SK-N-SH treated with all-trans-retinoic acid at 6 μM for 48 hours (cell line): ENCODE measurements around the gene KCNG3.

Experiments
- ATAC-seq: fragments of 200-7000 bp; cut with Tn5 transposase; 3 replicates; pipeline ENCODE4 v1.9.1; 2020; ENCODE audit warnings: mild to moderate bottlenecking, moderate library complexity
- ARNTL ChIP-seq: fragments of 450-650 bp; formaldehyde crosslinking; IDR thresholded peaks from 2 replicates; pipeline ENCODE4 v1.5.0; 2020; ENCODE audit warnings: low read depth, mild to moderate bottlenecking, moderate library complexity, borderline replicate concordance
- ESRRG ChIP-seq: fragments of 250-450 bp; sonication (Bioruptor Pico); IDR thresholded peaks from 2 replicates; pipeline ENCODE4 v1.6.1; 2021; ENCODE audit warnings: mild to moderate bottlenecking
- GLIS3 ChIP-seq: fragments of 250-450 bp; sonication (Bioruptor Pico); IDR thresholded peaks from 2 replicates; pipeline ENCODE4 v1.5.0; 2020; ENCODE audit warnings: mild to moderate bottlenecking, moderate library complexity
- ISL1 ChIP-seq: fragments of 250-450 bp; sonication (Bioruptor Pico); IDR thresholded peaks from 2 replicates; pipeline ENCODE4 v2.1.2; 2022; ENCODE audit warnings: mild to moderate bottlenecking, moderate library complexity
- OSR1 ChIP-seq: fragments of 250-450 bp; sonication (Bioruptor Pico); IDR thresholded peaks from 2 replicates; pipeline ENCODE4 v1.8.0; 2022; ENCODE audit warnings: moderate library complexity, mild to moderate bottlenecking, inconsistent platforms
- RARB ChIP-seq: fragments of 250-450 bp; sonication (Bioruptor Pico); IDR thresholded peaks from 2 replicates; pipeline ENCODE4 v1.8.0; 2021; ENCODE audit warnings: mild to moderate bottlenecking, moderate library complexity
- SNAI2 ChIP-seq: fragments of 250-450 bp; sonication (Bioruptor Pico); IDR thresholded peaks from 2 replicates; pipeline ENCODE4 v1.5.0; 2020; ENCODE audit warnings: mild to moderate bottlenecking, moderate library complexity
- TCF4 ChIP-seq: fragments of 250-450 bp; sonication (Bioruptor Pico); IDR thresholded peaks from 2 replicates; pipeline ENCODE4 v1.8.0; 2021; ENCODE audit warnings: mild to moderate bottlenecking, moderate library complexity, borderline replicate concordance
- TOX ChIP-seq: fragments of 250-450 bp; sonication (Bioruptor Pico); IDR thresholded peaks from 2 replicates; pipeline ENCODE4 v1.8.0; 2021; ENCODE audit warnings: mild to moderate bottlenecking, moderate library complexity, borderline replicate concordance
- ZC3H10 ChIP-seq: fragments of 250-450 bp; sonication (Bioruptor Pico); IDR thresholded peaks from 2 replicates; pipeline ENCODE4 v1.5.1; 2021; ENCODE audit warnings: mild to moderate bottlenecking, moderate library complexity
- ZFP3 ChIP-seq: fragments of 250-450 bp; sonication (Bioruptor Pico); IDR thresholded peaks from 2 replicates; pipeline ENCODE4 v1.5.0; 2020; ENCODE audit warnings: mild to moderate bottlenecking, moderate library complexity
- ZNF565 ChIP-seq: fragments of 450-650 bp; formaldehyde crosslinking; conservative IDR thresholded peaks from 2 replicates; pipeline ENCODE4 v1.5.0; 2020; ENCODE audit warnings: low read depth, mild to moderate bottlenecking, moderate library complexity
- ZNF8 ChIP-seq: fragments of 450-650 bp; formaldehyde crosslinking; IDR thresholded peaks from 2 replicates; pipeline ENCODE4 v1.5.0; 2020; ENCODE audit warnings: mild to moderate bottlenecking, moderate library complexity
- TF ChIP-seq, protein P1 (sequence below): fragments of 250-450 bp; sonication (Bioruptor Pico); IDR thresholded peaks from 2 replicates; pipeline ENCODE4 v1.5.0; 2020; ENCODE audit warnings: mild to moderate bottlenecking, moderate library complexity
- TF ChIP-seq, protein P2 (sequence below): fragments of 250-450 bp; sonication (Bioruptor Pico); IDR thresholded peaks from 2 replicates; pipeline ENCODE4 v1.8.0; 2020; ENCODE audit warnings: mild to moderate bottlenecking, moderate library complexity, borderline replicate concordance
- TF ChIP-seq, protein P3 (sequence below): fragments of 250-450 bp; sonication (Bioruptor Pico); IDR thresholded peaks from 2 replicates; pipeline ENCODE4 v1.5.1; 2020; ENCODE audit warnings: low read depth, mild to moderate bottlenecking, moderate library complexity

The KCNG3 gene

DNA sequence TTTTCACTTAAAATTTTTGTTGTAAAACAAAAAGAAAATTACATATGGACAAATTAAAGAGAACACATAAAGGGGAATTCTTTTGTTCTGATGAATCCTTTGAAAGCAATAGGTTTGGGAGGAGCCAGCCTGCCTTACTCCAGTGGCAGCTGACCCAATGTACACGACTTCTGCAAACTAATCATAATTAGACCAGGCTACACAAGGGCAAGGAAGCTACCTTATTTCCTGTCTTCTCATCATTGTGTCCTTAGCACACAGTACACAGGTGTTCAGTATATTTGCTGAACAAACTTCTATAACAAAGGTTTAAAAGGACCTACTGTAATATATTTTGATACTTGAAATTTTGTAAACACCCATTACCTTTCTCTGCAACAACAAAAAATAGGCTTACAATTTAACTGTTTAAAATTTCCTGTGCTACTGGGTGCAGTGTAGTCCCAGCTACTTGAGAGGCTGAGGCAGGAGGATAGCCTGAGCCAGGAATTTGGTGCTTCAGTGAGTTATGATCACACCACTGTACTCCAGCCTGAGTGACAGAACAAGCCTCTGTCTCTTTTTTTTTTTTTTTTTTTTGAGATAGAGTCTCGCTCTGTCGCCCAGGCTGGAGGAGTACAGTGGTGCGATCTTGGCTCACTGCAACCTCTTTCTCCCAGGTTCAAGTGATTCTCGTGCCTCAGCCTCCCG lies 18.9 kb downstream of the KCNG3 start (continued):
- TF ChIP-seq, protein P1, sequence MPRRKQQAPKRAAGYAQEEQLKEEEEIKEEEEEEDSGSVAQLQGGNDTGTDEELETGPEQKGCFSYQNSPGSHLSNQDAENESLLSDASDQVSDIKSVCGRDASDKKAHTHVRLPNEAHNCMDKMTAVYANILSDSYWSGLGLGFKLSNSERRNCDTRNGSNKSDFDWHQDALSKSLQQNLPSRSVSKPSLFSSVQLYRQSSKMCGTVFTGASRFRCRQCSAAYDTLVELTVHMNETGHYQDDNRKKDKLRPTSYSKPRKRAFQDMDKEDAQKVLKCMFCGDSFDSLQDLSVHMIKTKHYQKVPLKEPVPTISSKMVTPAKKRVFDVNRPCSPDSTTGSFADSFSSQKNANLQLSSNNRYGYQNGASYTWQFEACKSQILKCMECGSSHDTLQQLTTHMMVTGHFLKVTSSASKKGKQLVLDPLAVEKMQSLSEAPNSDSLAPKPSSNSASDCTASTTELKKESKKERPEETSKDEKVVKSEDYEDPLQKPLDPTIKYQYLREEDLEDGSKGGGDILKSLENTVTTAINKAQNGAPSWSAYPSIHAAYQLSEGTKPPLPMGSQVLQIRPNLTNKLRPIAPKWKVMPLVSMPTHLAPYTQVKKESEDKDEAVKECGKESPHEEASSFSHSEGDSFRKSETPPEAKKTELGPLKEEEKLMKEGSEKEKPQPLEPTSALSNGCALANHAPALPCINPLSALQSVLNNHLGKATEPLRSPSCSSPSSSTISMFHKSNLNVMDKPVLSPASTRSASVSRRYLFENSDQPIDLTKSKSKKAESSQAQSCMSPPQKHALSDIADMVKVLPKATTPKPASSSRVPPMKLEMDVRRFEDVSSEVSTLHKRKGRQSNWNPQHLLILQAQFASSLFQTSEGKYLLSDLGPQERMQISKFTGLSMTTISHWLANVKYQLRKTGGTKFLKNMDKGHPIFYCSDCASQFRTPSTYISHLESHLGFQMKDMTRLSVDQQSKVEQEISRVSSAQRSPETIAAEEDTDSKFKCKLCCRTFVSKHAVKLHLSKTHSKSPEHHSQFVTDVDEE = no peak
- TF ChIP-seq TOX (CRISPR knock-in tag) = no peak

DNA sequence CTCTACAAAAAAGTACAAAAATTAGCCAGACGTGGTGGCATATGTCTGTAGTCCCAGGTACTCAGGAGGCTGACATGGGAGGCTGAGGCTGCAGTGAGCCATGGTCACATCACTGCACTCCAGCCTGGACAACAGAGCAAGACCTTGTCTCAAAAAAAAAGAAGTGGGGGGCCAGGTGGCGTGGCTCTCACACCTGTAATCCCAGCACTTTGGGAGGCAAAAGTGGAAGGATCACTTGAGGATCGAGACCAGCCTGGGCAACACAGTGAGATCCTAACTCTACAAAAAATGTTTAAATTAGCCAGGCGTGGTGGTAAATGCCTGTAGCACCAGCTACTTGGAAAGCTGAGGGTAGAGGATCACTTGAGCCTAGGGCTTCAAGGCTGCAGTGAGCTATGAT lies 23.1 kb downstream of the KCNG3 start:
- ATAC-seq = no peak
- TF ChIP-seq ZNF8 (CRISPR knock-in tag) (no peak), TCF4 (CRISPR knock-in tag) (no peak), ZFP3 (CRISPR knock-in tag) (no peak), ZNF565 (CRISPR knock-in tag) (no peak), ARNTL (CRISPR knock-in tag) (no peak), ZC3H10 (no peak)
- TF ChIP-seq, protein P2, sequence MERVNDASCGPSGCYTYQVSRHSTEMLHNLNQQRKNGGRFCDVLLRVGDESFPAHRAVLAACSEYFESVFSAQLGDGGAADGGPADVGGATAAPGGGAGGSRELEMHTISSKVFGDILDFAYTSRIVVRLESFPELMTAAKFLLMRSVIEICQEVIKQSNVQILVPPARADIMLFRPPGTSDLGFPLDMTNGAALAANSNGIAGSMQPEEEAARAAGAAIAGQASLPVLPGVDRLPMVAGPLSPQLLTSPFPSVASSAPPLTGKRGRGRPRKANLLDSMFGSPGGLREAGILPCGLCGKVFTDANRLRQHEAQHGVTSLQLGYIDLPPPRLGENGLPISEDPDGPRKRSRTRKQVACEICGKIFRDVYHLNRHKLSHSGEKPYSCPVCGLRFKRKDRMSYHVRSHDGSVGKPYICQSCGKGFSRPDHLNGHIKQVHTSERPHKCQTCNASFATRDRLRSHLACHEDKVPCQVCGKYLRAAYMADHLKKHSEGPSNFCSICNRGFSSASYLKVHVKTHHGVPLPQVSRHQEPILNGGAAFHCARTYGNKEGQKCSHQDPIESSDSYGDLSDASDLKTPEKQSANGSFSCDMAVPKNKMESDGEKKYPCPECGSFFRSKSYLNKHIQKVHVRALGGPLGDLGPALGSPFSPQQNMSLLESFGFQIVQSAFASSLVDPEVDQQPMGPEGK (CRISPR knock-in tag) = no peak

DNA sequence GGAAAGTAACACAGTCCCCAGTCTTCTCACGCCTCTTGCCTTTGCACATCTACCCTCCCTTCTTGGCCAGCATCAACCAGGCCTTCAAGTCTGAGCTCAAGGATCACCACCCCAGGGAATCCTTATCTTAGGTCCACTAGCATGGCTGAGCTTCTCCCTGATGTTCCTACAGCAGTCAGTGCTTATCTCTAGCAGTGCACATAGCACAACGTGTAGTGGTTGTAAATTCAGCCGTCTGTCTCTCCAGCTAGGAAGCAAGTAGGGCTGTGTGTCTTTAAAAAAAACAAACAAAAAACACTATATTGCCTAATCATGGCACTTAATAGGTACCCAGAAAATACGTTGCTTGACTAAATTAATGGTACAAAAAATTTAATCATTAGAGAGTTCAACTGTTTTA lies 29.2 kb downstream of the KCNG3 start:
- TF ChIP-seq GLIS3 = no peak
- TF ChIP-seq, protein P3, sequence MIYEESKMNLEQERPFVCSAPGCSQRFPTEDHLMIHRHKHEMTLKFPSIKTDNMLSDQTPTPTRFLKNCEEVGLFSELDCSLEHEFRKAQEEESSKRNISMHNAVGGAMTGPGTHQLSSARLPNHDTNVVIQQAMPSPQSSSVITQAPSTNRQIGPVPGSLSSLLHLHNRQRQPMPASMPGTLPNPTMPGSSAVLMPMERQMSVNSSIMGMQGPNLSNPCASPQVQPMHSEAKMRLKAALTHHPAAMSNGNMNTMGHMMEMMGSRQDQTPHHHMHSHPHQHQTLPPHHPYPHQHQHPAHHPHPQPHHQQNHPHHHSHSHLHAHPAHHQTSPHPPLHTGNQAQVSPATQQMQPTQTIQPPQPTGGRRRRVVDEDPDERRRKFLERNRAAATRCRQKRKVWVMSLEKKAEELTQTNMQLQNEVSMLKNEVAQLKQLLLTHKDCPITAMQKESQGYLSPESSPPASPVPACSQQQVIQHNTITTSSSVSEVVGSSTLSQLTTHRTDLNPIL (CRISPR knock-in tag) = no peak
- TF ChIP-seq, protein P2 (CRISPR knock-in tag) = no peak
- no peak for TF ChIP-seq ZNF8 (CRISPR knock-in tag)
- no peak for ATAC-seq

DNA sequence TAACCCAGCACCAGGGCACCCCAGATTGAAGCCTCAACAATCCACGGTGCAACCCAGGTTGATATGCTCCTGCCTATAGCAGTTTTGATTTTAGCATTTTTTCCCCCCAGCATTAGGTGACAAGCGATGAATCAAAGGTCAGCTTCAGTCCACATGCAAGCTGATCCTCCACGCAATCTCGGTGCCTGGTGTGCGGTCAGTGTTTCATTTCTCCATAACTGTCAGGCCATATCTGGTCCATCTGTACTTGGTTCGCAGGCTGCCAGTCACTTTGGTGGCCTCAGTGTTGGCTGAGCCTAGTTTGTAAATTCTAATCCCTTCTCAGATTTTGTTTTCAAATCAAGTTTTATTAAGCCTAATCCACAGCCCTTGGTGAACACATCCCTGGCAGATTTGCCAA lies 30.2 kb downstream of the KCNG3 start:
- TF ChIP-seq ISL1 (no peak), OSR1 (CRISPR knock-in tag) (no peak), ZC3H10 (no peak), ZFP3 (CRISPR knock-in tag) (no peak), GLIS3 (no peak), TOX (CRISPR knock-in tag) (no peak), RARB (CRISPR knock-in tag) (no peak), ZNF8 (CRISPR knock-in tag) (no peak), ESRRG (CRISPR knock-in tag) (no peak), SNAI2 (CRISPR knock-in tag) (no peak)
- TF ChIP-seq, protein P1 = no peak
- TF ChIP-seq, protein P2 (CRISPR knock-in tag) = no peak
- TF ChIP-seq, protein P3 (CRISPR knock-in tag) = no peak
- ATAC-seq = no peak
